GM12873 (cell line): ENCODE data around the gene MMEL1.

ENCODE experiments used
- TF ChIP-seq, protein P1 (sequence below): IDR thresholded peaks from 2 replicates; pipeline ENCODE4 v1.5.1; 2012; ENCODE audit warnings: low read depth, mild to moderate bottlenecking, moderate library complexity, low read length, control low read depth; ENCODE audit not compliant: insufficient read depth; ENCODE audit errors: missing control alignments

MMEL1 gene

GRCh38 chr1:2590233-2591141, 42.3 kb downstream of the MMEL1 start:
- TF ChIP-seq, protein P1, sequence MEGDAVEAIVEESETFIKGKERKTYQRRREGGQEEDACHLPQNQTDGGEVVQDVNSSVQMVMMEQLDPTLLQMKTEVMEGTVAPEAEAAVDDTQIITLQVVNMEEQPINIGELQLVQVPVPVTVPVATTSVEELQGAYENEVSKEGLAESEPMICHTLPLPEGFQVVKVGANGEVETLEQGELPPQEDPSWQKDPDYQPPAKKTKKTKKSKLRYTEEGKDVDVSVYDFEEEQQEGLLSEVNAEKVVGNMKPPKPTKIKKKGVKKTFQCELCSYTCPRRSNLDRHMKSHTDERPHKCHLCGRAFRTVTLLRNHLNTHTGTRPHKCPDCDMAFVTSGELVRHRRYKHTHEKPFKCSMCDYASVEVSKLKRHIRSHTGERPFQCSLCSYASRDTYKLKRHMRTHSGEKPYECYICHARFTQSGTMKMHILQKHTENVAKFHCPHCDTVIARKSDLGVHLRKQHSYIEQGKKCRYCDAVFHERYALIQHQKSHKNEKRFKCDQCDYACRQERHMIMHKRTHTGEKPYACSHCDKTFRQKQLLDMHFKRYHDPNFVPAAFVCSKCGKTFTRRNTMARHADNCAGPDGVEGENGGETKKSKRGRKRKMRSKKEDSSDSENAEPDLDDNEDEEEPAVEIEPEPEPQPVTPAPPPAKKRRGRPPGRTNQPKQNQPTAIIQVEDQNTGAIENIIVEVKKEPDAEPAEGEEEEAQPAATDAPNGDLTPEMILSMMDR: no peak

DNA sequence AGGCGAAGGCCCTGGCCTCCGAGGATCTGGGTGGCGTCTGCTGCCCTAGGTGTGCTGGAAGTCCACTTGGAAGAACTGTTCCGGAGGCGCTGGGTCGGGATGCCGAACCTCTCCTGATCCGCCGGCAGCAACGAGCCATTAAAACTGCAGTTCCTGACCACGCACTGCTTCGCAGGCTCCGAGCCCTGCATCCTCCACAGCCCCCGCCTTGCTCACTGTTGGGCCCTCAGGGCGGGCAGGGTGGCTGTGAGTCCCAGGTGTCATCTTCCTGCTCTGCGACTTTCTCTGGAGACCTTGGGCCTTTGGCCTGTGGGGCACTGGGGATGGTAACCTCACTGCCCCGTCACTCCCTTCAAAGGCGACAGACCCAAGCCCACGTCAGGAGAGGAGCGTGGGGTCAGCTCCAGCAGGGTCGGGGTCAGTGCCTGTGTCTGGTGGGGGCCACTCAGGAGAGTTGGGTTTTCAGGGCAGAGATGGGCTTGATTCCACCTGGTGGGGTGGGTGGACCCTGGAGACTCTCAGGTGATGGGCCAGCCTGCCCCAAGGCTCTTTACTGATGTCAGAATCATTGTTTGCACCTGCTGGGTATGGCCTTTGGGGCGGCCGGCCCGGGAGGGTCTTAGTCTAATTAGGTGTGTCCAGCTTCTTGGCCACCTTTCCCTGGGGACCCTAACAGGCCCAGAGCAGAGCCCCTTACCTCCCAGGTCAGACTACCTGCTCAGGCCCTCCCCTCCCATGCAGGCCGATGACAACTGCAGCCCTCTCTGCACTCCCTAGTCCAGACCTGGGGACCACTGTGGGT, 43.2 kb downstream of the MMEL1 start:
- TF ChIP-seq, protein P1: no peak

DNA sequence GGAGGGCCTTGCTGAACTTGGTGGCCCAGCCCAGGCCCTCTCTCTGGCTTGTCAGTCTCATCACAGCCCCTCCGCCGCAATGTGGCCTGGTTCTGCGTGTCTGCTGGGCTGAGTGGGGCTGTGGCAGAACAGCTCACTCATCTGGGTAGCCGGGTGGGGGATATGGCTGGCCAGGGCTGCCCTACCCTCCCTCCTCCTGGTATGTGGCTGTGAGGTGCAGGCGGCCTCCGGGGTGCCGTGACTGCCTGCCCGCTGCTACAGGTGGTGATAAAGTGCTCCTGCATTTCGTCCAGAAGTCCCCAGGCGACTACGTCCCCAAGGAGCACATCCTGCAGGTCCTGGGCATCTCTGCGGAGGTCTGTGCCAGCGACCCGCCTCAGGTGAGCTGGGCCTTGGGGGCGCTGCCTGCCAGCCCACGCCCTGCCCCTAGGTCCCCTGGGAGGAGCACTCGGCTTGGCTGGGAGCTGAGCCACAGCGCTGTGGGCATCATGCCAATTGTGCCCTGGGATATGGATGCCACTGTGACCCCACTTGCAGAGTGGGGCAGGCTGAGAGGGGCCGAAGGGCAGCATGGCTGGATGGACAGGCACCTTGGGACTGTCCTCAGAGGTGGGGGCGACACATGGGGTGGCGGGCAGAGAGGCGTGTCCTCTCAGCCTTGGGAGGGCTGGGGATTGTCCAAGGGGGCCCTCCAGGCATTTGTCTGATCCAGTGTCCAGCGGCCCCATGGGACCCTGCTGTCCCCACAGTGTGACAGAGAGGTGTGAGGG, 44.0 kb downstream of the MMEL1 start:
- TF ChIP-seq, protein P1: no peak

GRCh38 chr1:2587860-2588571, 44.8 kb downstream of the MMEL1 start:
- TF ChIP-seq, protein P1: no peak

DNA sequence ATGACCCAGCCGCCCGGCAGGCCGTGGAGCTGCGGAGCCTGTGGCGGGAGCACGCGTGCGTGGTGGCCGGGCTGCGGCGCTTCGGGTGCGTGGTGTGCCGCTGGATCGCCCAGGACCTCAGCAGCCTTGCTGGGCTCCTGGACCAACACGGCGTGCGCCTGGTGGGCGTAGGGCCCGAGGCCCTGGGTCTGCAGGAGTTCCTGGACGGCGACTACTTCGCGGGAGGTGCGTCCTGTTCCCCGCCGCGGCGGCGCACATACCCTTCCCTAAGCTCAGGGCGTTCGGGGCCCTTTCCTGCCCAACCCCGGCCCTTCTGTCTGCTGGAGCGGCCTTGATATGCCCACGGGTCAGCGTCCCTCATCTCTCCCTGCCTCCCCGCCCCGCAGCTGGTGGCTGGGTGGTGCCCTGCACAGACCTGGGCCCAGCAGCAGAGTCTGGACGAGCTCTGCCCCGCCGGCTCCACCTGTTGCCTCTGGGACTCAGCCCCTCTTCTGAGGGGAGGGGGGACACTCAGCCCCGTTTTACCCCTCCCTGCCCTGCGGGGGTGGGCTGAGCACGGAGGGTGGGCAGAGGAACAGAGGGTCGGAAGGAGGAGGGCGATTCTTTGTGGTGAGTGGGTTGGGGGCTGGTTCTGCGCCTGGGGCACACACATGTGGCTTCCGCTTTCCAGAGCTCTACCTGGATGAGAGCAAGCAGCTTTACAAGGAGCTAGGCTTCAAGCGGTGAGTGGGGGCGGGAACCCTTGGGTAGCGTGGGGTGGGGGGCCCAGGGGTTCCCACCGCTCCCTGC, 45.6 kb downstream of the MMEL1 start:
- TF ChIP-seq, protein P1: no peak
